ENCODE results near the gene SCML1.

Gene SCML1

DNA sequence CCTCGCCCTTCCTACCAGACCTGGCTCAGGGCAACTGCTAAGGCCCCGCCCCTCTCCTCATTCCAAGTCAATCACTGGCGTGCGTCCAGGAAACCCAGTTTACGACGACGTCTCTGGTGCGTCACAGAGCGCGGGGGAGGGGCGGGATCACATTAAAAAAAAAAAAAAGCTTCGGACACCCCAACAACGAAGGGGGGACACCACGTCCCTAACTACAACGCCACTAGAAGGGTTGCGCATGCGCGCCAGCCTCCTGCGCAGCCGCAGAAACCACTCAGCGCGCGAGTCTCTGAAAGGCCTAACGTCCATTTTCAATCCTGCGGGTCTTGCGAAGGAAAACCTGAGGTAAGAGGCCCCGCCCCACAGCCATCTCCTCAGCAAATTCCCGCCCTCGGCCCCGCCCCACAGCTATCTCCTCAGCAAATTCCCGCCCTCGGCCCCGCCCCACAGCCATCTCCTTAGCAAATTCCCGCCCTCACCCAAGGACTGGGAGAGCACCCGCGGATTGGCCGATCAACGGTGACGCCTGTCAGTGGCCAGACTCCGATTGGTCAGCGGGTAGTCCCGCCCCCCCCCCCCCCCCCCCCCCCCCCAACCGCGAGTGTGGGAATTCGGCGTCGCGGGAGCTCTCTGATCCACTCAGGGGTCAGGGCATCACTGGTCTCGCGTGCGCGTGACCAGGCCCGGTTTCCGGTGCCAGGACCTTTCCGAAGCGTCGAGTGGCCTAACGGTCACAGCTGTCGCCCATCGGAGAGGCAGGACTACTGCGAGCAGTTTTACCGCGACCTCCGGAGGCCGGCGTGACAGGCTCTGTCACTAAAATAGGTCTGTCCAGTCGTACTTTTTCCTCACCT, at the start of gene SCML1:
Gene SCML1 (plus strand): TSS at position 638 of the 854 bp plus-strand sequence. CDS start 6,694 bp downstream, outside the sequence.
- peak; percentile 74 for DNase-seq

GRCh38 chrX:17687648-17688047, 49.6 kb upstream of the SCML1 start:
- no peak for DNase-seq

GRCh38 chrX:17689971-17690409, 47.3 kb upstream of the SCML1 start:
- peak; percentile 16 to 19 for DNase-seq

DNA sequence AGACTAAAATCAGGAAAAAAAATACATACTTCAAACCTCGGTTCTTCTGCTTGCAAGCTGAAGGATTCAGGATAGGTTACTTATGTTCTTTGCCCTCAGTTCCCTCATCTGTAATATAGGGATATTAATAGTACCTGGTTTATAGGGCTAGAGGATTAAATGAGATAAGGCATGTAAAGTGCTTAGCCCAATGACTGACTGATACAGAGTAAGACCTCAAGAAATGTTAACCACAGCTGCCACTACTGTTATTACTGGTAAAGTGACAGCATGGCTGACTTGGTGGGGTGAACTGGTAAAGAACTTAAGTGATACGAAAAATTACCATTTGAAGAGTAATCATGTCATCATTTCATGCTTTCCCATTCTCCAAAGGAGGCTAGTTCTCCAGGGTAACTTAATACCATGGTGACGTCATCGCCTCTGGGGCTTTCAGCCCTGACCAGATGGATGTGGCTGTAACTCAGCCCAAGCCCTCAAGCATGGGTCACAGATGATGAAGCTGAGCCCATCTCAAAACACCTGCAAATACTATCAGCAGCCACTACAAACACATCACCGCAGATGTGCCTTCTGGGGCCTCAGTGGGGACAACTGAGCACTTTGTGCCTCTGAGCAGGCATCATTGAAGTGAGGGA, 44.5 kb upstream of the SCML1 start:
- no peak for DNase-seq

- DNase-seq: no peak
These were observed 40.1 kb upstream of the SCML1 start for GRCh38 chrX:17697191-17697590.

- DNase-seq: no peak
These were observed 36.3 kb upstream of the SCML1 start for GRCh38 chrX:17700976-17701375.

DNA sequence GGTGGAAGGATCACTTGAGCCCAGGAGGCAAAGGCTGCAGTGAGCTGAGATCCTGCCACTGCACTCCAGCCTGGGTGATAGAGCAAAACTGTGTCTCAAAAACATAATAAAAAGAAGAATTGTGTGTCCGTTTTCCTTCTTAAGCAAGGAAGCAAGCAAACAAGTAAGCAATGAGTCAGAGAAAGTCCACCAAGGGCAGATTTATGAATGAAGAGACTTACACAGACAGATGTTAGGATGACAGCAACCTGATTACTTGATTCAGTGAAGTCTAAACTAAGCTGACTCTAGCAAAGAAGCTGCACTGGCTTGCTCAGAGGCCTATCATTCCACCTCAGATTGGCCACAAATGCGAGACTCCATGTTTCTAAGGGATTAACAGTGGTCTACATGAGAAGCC, 34.1 kb upstream of the SCML1 start:
- no peak for DNase-seq

GRCh38 chrX:17705211-17705610, 32.1 kb upstream of the SCML1 start:
- DNase-seq: no peak

GRCh38 chrX:17706676-17707075, 30.6 kb upstream of the SCML1 start:
- DNase-seq: no peak

DNA sequence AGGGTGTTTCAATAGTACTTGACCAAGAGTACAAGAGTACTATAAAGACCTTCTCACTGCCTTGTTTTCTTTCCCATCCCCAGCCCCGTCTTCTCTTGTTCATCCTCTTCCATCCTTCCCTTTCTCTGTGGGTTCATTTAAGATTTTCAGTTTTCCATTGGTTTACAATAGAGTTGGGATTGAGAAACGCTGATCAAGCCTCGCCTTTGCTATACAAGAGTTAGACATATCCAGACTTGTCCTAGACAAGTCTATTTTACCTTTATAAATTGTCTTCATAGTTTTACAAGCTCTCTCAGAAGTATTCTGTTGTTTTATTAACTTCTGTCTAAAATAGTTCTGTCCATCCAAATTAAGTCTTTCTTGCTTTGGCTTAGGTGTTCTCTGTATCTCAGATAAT, 29.6 kb upstream of the SCML1 start:
- DNase-seq: no peak

DNA sequence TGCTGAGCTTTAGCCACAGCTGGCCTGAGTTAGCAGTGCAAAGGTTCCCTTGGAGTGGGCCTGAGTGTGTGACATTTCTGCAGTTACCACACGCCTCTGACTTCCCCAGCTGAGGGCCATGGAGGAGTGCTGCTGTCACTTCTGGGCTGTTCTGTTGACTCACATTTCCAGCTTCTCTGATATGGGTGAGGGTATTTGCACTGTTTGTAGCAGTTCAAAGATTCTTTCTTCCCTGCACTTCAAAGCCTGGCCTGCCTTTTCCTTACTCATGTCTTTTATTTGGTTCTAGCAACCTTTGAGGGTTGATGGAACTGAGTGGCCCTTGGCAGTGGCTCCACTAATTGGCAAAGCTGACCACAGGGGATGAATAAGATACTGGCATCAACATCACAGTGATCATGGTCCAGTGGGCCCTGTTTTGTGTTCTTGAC, 26.4 kb upstream of the SCML1 start:
- DNase-seq: no peak

DNA sequence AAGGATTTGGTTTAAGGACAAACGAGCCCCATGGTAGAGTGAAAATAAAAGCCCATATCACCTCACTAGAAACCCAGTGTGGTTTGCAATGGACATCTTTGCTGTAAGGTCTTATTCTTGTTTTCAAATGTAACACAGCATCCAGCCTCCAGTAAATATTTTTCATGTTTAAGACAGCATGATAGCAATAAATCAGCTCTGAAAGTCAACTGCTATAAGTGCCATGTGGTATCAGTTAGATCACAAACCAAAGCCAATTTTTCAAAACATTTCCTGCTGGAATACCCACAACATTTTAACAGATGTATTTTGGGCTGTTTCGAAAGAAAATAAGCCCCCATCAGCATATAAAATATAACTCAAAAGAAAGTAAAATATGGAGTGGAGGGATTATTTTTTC, 24.0 kb upstream of the SCML1 start:
- DNase-seq: no peak

DNA sequence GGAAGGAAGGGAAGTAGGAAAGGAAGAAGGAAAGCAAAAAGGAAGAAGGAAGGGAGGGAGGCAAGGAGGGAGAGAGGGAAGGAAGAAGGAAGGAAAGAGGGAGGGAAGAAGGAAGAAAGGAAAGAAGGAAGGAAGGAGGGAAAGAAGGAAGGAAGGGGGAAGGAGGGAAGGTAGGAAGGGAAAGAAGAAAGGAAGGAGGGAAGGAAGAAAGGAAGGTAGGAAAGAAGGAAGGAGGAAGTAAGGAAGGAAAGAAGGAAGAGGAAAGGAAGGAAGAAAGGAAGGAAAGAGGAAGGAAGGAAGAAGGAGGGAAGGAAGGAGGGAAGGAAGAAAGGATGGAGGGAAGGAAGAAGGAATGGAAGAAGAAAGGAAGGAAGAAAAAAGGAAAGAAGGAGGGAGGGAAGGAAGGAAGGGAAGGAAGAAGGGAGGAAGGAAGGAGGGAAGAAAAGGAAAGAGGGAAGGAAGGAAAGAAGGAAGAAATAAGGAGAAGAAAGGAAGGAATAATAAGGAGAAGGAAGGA, 18.6 kb upstream of the SCML1 start:
- no peak for DNase-seq

- no peak for DNase-seq
These were observed 17.6 kb upstream of the SCML1 start for GRCh38 chrX:17719711-17720110.

GRCh38 chrX:17721715-17722114, 15.6 kb upstream of the SCML1 start:
- no peak for DNase-seq

DNA sequence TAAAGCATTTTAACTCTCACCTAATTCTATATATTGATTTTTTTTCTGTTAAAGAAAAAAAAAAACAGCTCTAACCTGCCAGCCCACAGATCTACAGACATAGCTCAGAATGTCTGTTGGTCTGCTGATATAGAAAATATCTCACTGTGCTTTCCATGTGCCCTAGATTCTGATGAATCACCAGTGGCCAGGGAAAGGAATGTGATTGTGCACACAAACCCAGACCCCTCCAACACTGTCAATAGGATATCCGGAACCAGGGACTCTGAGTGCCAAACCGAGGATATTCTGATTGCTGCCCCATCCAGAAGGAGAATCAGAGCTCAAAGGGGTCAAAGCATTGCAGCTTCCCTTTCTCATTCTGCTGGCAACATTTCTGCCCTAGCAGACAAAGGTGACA, 12.1 kb upstream of the SCML1 start:
- DNase-seq: no peak

DNA sequence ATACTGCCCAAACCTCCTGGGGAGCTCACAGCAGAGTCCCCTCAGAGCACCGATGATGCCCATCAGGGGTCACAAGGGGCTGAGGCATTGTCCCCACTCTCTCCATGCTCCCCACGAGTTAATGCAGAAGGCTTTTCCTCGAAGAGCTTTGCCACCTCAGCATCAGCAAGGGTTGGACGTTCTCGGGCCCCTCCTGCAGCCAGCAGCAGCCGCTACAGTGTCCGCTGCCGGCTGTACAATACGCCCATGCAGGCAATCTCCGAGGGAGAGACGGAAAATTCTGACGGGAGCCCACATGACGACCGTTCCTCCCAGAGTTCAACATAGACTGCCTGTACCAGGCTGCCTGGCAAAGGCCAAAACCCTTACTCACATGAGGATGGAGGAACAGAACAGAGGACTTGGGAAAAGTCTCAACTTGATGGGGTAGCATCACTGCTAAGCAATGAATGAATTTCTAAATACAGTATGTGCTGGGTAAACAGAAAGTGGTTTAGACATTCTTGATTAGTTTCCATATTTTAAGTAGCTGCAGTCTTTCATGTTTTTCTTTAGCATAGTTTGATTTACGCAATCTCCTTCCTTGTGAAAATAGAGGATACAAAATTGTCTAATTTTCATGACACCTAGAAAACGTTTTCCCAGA, 5.0 kb upstream of the SCML1 start:
- DNase-seq: no peak

DNA sequence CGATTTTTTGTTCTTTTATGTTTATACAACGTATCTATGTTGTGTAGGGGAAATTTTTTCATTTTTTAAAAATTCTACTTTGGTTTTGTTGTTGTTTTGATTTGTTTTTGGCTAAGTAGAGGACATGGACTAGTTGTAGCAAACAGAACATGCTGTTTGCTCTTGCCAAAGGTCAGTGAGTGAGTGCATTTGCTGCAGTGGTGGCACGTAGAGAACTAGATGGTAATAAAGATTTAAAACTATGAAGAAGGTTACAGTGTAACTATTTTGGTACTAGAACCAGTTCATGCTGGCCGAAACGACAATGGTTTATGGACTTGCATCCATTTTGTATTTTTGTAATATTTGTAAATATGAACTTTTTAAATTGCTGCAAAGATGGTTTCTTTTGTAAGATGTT, 1.9 kb upstream of the SCML1 start:
- no peak for DNase-seq

DNA sequence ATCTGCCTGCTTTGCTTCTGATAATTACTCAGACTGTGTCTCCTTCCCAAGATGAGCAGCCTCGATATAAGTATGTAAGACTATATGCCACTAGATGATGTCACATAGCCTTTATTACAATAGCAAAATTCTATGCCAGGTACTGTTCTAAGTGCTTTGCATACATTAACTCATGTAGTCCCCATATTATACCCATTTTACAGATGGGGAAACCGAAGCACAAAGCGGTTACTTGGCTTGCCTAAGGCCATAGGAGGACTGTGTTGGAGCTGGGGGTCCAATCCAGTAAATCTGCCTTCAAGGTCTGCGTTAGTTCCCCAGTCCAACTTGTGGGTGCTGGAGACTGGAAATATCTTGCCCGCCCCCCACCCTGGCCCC, 826 bp upstream of the SCML1 start:
- DNase-seq: no peak

DNA sequence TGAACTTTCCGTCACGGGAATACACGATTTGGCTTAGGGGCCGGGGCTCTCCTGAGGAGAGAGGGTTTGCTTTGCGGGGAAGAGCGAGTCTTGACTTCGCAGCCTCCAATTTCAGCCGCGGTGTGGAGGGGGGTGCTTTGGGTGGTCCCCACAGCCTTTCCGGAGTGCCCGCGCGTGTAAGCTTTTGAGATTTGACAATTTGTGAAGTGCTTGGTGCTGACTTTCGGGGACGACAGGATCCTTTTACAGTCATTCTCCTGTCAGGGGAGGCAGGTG, 355 bp downstream of the SCML1 start:
- DNase-seq: no peak

- DNase-seq: peak; percentile 2 to 13
These were observed 857 bp downstream of the SCML1 start for GRCh38 chrX:17737986-17738713.

DNA sequence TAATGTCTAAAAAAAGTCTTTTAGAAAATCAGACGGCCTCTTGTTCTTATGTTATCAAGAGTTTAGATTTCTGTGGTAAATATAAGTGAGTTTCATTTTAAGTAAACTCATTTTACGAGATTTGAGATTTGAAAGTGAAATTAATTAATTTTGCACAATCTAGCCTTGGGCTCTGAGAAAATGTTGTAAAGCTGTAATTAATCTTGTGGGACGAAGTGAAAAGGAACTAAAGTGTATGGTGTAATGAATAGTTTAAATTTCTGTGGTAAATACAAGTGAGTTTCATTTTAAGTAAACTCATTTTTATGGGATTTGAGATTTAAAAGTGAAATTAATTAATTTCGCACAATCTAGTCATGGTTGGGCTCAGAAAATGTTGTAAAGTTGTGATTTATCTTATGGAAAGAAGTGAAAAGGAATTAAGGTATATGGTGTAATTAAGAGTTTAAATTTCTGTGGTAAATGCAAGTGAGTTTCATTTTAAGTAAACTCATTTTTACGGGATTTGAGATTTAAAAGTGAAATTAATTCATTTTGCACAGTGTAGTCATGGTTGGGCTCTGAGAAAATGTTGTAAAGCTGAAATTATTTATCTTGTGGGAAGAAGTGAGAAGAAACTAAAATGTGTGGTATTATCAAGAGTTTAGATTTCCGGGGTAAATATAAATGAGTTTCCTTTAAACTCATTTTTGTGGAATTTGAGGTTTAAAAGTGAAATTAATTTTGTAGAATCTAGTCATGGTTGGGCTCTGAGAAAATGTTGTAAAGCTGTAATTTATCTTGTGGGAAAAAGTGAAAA, 1.6 kb downstream of the SCML1 start:
- DNase-seq: no peak
